Cardiac fibroblast (primary cell): ENCODE measurements around the gene FSTL5.
A peak's percentile ranks its signal among the peaks of the same experiment; 100 is the strongest.
"Not testable (repeated sequence)": the region's sequence is repeated elsewhere in the genome, so short reads cannot be mapped to it uniquely, and the experiment has no call there.

ENCODE experiments used
- DNase-seq, 2 donors: peaks; one replicate each; pipeline versions ENCODE4 v3.0.0 to v3.0.0-alpha.2; 2010; ENCODE audit warnings: low read depth in 2 of 2
- H3K4me3 ChIP-seq, 2 donors: replicated peaks in 1 of 2; 1 replicate in 1 of 2; 2 replicates in 1 of 2; pipeline ENCODE4 v1.5.1; 2011; ENCODE audit warnings: low read depth in 2 of 2, low read length in 2 of 2, mild to moderate bottlenecking in 2 of 2, moderate library complexity in 1 of 2
- TF ChIP-seq, protein P1 (sequence below): IDR thresholded peaks from one replicate; pipeline ENCODE4 v1.5.1; 2011; ENCODE audit warnings: low read depth, mild to moderate bottlenecking, low read length, inconsistent platforms

Gene FSTL5

DNA sequence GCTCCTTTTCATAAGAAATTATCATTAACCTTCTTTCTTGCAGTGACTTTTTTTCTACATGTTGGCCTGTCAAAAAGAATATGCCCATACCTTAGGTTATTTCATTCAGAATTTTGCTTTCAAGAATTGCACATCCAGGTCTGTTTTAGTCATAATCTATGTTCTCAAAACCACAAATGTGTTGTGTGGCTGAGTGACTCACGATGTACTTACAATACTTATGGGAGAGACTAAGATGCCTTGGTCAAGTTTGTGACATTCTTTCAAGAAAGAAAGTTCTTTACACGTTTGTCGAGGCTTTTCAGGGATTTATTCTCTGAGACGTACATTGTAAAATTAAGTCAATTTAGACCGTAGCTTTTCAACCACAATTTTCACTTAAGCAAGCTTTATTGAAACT is 396.7 kb downstream of the FSTL5 start:
- TF ChIP-seq, protein P1, sequence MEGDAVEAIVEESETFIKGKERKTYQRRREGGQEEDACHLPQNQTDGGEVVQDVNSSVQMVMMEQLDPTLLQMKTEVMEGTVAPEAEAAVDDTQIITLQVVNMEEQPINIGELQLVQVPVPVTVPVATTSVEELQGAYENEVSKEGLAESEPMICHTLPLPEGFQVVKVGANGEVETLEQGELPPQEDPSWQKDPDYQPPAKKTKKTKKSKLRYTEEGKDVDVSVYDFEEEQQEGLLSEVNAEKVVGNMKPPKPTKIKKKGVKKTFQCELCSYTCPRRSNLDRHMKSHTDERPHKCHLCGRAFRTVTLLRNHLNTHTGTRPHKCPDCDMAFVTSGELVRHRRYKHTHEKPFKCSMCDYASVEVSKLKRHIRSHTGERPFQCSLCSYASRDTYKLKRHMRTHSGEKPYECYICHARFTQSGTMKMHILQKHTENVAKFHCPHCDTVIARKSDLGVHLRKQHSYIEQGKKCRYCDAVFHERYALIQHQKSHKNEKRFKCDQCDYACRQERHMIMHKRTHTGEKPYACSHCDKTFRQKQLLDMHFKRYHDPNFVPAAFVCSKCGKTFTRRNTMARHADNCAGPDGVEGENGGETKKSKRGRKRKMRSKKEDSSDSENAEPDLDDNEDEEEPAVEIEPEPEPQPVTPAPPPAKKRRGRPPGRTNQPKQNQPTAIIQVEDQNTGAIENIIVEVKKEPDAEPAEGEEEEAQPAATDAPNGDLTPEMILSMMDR: no peak
- H3K4me3 ChIP-seq: no peak overlapping the region
- peak; percentile 6 to 21 for DNase-seq

DNA sequence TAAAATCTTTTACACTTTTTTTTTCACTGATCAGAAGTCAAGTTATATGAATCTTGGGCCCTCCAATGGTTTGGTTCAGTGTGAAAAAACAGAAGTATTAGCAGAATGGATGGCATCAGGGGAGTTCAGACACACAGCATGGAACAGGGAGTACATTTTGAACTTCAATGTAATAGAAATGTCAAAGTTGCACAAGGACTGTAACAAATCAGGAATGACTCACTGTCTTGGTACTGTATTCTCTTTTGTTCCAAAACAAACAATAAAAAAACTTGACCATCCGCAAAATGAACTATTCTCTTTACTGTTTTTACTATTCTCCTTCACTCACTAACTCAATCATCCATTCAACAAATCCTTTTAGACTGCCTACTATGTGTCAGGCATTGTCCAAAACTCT is 401.0 kb downstream of the FSTL5 start:
- H3K4me3 ChIP-seq: no peak overlapping the region
- TF ChIP-seq, protein P1: no peak
- DNase-seq: peak; percentile 32 to 40

DNA sequence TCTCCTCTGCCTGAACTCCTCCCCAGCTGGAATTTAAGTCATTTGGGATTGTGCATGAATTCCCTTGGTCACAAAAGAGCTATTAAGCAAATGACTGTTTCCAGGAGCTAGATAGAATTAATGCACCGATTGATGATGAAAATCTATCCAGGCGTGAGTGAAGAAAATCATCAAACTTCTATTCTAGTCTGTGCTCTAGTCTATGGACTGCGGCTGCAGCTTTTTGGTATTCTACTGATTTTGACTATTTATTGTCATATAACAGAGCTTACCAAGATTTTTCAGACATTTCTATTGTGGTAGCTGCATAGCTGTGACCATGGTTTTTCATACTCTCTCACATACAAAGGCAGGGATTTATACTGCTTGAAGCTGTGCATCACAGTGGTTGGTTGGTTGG is 403.8 kb downstream of the FSTL5 start:
- no peak overlapping the region for H3K4me3 ChIP-seq
- DNase-seq: no peak
- TF ChIP-seq, protein P1: no peak

DNA sequence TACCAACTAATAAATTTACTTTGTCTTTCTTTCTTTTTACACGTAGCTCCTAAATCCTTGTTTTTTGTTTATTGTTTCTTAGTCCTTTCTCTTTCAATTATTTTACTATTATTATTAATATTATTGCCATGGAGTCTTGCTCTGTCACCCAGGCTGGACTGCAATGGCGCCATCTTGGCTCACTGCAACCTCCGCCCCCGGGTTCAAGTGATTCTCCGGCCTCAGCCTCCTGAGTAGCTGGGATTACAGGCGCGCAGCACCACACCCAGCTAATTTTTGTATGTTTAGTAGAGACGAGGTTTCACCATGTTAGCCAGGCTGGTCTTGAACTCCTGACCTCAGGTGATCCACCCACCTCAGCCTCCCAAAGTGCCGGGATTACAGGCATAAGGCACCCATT is 405.4 kb downstream of the FSTL5 start:
- H3K4me3 ChIP-seq, DNase-seq: not testable (repeated sequence)

DNA sequence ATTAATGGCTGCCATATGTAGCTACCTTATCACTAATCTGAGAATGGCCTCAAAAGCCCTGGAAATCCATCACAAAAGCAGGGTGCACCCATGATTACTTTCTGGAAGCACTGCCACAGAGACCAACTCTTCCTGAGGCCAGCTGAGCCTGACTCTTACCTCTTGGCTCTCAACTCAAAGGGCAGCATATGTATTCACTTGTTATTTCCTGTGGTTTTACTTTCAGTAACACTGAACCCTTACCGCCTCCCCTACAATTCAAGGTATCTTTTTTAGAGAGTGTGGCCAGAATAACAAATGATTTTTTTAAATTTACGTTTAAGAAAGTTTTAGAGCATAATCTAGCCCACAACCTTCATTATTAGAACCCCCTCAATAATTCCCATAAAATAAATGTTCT is 434.9 kb downstream of the FSTL5 start:
- no peak overlapping the region for H3K4me3 ChIP-seq
- DNase-seq: no peak
- TF ChIP-seq, protein P1: no peak

DNA sequence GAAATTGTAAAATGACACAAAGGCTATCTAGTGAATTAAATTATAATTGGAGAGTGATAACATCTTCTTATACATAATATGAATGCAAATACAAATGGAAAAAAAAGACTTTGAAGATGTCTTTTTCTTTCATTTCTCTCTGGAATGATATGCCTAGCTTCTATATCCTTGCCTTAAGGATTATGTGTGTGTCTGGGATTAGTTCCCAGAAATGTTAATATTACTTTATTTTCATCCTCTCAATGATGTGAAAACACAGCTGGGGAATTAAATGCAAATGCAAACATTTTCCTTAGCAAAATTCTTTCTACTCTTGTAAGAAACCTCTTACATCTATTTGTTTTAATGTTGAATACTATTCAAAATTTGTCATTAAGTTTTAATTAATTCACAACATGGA is 441.9 kb downstream of the FSTL5 start:
- DNase-seq: no peak
- H3K4me3 ChIP-seq: no peak overlapping the region
- TF ChIP-seq, protein P1: no peak

DNA sequence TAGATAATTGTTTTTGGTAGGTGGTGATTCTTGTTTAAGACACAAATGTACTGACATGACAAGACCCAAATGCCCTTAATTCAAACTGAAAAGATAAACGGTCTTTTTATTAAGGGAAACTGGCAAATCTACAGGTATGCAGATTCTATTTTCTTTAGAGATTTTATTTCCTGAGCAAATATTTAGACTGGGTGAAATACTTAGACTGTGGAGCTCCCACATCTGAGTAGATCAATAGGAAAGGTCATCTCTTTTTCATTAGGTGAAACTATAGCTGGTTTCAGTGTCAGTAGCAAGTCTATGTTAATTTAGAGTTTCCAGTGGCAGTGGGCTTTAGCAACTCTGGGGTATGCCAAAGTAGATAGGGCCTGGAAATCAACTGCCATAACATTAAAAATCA is 446.7 kb downstream of the FSTL5 start:
- no peak overlapping the region for H3K4me3 ChIP-seq
- DNase-seq: no peak
- TF ChIP-seq, protein P1: no peak
